LNCaP clone FGC (cell line): Measurements from ENCODE around the gene FRAT2.

Source experiments
- DNase-seq: peaks from one replicate; pipeline ENCODE4 v3.0.0-alpha.2; 2011; ENCODE audit warnings: low read depth
- H3K4me3 ChIP-seq: 2 replicates; pipeline ENCODE4 v1.5.1; 2011; ENCODE audit warnings: mild to moderate bottlenecking, low read depth, low read length, control low read depth
- TF ChIP-seq, protein P1 (sequence below): IDR thresholded peaks from 2 replicates; pipeline ENCODE4 v1.5.1; 2012; ENCODE audit warnings: mild to moderate bottlenecking; ENCODE audit not compliant: control insufficient read depth, insufficient read depth; ENCODE audit errors: extremely low read depth

FRAT2 gene

DNA sequence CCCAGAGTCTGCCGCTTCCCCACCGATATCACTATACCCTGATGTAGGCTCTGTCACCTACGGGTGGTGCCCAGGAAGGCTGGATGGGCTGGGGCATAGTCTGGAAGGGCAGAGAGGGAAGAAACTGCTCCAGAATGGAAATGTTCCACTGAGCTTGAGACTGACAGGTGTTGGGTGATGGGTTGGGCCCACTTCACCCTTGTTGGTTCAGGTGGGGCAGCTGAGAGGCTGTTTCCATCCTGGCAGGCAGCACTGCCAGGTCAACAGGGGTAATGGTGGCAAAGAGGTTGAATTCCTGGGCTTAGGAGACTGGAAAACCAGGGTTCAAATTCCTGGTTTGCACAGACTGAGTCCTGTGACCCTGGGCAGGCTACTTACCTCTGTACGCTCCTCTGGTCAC lies 28.5 kb upstream of the FRAT2 start:
- H3K4me3 ChIP-seq = no peak overlapping the region
- no peak for DNase-seq
- TF ChIP-seq, protein P1, sequence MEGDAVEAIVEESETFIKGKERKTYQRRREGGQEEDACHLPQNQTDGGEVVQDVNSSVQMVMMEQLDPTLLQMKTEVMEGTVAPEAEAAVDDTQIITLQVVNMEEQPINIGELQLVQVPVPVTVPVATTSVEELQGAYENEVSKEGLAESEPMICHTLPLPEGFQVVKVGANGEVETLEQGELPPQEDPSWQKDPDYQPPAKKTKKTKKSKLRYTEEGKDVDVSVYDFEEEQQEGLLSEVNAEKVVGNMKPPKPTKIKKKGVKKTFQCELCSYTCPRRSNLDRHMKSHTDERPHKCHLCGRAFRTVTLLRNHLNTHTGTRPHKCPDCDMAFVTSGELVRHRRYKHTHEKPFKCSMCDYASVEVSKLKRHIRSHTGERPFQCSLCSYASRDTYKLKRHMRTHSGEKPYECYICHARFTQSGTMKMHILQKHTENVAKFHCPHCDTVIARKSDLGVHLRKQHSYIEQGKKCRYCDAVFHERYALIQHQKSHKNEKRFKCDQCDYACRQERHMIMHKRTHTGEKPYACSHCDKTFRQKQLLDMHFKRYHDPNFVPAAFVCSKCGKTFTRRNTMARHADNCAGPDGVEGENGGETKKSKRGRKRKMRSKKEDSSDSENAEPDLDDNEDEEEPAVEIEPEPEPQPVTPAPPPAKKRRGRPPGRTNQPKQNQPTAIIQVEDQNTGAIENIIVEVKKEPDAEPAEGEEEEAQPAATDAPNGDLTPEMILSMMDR = no peak

DNA sequence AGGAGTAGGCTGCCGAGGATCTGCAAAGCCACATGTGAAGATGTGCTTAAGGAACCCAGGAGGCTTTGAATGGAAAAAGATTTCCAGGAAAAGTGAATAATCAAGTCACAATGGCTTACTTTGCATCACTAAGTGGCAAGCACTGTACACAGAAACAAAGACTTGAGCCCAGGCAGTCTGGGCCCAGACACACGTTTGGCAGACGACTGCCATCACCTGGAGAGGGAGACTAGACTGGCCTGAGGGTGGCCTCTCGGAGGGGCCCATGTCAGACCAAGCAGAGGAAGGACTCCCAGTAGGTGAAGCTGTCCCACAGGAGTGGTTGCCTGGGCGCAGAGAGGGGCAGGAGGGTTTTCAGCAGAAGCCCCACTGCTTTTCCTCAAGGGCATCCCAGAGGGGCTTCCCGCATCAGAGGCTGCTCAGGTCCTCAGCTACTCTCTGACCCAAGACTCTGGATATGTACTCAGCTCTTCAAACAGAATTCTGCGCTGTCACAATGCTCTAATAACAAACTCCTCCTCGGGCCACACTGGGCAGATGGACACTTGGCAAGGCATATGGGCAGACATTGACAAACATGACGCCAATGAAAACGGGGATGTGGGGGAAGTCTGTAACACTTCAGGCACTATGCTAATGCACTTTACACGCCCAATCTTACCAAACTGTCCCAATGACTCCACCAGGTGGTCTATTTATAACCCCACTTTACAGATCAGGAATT lies 27.9 kb upstream of the FRAT2 start:
- TF ChIP-seq, protein P1 = no peak

DNA sequence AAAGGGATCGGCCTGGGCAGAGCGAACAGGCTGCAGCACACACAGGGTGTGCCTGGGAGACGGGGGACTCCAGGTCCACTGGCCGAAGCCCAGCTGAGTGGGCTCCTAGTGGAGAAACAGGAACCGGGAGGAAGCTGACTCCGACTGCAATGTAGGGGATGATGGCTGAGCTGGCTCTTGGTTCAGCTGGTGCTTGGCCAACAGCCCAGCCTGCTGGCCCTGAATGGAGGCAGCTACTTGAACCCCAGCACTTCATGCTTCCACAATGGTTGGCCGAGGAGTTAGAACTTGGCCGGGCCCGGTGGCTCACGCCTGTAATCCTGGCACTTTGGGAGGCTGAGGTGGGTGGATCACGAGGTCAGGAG lies 27.0 kb upstream of the FRAT2 start:
- DNase-seq = no peak
- TF ChIP-seq, protein P1 = no peak
- no peak overlapping the region for H3K4me3 ChIP-seq

More for the DNA sequence above, 27.9 kb upstream of the FRAT2 start:
- no peak for DNase-seq
- H3K4me3 ChIP-seq = no peak overlapping the region

DNA sequence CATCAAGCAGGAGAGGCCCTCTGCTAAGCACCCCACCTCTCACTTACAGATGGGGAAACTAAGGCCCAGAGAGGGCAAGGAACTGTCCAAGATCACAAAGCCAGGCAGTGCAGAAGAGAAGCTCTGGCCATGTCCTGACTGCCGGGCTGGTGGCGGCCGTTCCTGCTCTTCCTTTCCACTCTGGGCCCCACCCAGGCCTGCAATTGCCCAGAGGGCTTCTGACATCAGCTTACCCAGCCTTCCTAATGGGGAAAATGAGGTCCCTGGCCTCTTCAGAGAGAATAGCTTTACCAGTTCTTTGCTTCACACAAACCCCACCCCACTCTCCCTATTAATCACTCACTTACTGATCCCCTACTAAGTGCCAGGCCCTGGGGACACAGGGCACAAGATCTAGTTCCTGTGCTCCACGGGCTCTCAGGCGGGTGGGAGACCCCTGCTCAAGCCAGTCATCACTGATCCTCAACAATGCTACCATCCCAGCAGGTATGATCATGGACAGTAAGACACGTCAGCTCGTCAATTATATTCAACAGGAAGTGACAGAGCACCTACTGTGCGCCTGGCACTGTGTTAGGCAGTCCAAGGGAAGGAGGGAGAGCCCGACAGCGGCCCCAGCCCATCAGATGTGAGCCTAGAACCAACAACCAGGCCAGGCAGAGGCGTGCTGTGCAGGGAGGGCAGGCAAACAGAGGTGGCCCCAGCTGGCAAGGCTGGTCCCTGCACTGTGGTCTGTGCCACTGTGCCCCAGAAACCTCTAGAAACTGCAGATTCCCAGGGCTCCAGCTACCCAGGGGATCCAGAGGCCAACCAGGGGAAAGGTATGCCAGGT lies 26.4 kb upstream of the FRAT2 start:
- no peak overlapping the region for H3K4me3 ChIP-seq

DNA sequence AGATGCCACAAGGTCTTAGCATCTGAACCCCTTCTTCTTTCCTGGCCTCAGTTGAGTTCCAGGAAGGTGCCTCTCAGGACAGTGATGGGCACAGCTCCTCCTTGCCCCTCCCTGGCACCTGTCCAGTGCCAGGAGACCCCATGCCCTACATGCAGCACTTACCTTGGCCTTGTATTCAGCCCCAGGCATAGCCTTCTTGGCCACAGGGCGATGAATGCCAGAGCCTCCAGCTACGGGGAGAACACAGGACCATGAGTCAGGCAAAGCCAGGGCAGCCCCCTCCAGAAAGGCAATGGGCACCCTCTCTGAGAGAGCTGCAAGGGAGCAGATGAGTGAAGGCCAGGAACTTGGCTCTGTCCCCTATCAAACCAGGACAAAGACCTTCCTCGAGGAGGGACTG lies 24.3 kb upstream of the FRAT2 start:
- no peak for DNase-seq
- no peak overlapping the region for H3K4me3 ChIP-seq
- TF ChIP-seq, protein P1 = no peak

More for the DNA sequence above, 26.4 kb upstream of the FRAT2 start:
- no peak for DNase-seq
- TF ChIP-seq, protein P1 = no peak

DNA sequence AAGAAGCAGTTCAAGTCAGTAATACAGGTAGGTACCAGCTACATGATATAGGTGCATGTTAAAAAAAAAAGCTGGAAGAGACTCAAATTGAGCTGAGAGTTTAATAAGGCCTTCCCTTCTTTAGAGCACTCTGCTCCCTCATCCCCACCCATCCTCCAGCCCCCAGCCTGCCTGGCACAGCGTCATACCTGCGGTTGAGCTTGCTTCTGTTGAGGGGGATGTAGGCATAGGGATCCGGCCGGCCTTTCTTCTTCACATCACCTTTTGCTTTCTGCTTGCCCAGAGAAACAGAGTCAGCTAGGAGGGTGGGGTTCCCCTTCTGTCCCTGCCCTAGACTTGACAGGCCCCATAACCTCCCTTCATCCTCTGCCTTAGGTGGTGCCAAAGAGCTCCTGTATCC lies 23.8 kb upstream of the FRAT2 start:
- TF ChIP-seq, protein P1 = no peak
- no peak overlapping the region for H3K4me3 ChIP-seq
- DNase-seq = no peak

DNA sequence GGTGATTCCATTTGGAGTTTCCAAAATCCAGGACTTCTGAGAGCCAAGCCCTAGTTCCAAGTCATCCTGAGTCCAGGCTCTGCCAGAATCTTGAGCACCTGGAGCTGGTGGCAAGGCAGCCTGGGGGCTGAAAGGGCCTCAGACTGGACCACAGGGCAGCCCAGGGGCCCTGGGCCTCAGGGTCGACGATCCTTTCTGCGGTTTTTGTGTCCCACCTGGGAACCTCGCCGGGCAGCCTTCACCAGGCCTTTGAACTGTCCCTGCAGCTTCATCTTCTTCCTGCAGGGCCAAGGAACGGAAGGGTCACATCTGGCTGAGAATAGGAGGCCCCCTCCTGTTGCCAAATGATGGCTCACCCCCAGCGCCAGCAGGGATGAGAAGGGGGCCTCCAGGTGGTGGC lies 22.4 kb upstream of the FRAT2 start:
- no peak overlapping the region for H3K4me3 ChIP-seq
- TF ChIP-seq, protein P1 = no peak
- no peak for DNase-seq
